SU-DHL-6 (cell line): ENCODE measurements around the gene TNIP1.

ENCODE experiments used
- H2AFZ ChIP-seq: fragments of 200-600 bp; sonication (generic); 2 replicates; pipeline ENCODE4 v1.6.1; 2014; ENCODE audit warnings: low read depth, mild to moderate bottlenecking, moderate library complexity, mixed read lengths, antibody characterized with exemption, low read length; ENCODE audit not compliant: severe bottlenecking
- H3F3A ChIP-seq: fragments of 200-600 bp; shearing (Covaris generic); 2 replicates; pipeline ENCODE4 v1.6.0; 2016; ENCODE audit warnings: antibody characterized with exemption, mild to moderate bottlenecking; ENCODE audit not compliant: insufficient read depth
- H3K27ac ChIP-seq: fragments of 200-600 bp; sonication (generic); 2 replicates; pipeline ENCODE4 v1.5.1; 2016; ENCODE audit warnings: low read depth, mild to moderate bottlenecking, low read length, moderate library complexity, mixed read lengths
- H3K27me3 ChIP-seq: fragments of 200-600 bp; sonication (generic), shearing (Covaris generic); 2 replicates; pipeline ENCODE4 v1.6.0; 2014; ENCODE audit warnings: mild to moderate bottlenecking, low read length
- H3K36me3 ChIP-seq: fragments of 200-600 bp; sonication (generic); 2 replicates; pipeline ENCODE4 v1.6.1; 2014; ENCODE audit warnings: mild to moderate bottlenecking, low read length, mixed read lengths
- H3K4me2 ChIP-seq: fragments of 300-600, 200-600 bp; shearing (Covaris generic), sonication (generic); 2 replicates; pipeline ENCODE4 v1.6.0; 2014; ENCODE audit warnings: low read length, low read depth, mild to moderate bottlenecking; ENCODE audit not compliant: poor library complexity, severe bottlenecking
- H3K4me3 ChIP-seq: fragments of 200-600 bp; sonication (generic); 2 replicates; pipeline ENCODE4 v1.5.1; 2014; ENCODE audit warnings: antibody characterized with exemption, low read length, mild to moderate bottlenecking, mixed read lengths; ENCODE audit not compliant: insufficient read depth, poor library complexity, severe bottlenecking
- H3K79me2 ChIP-seq: fragments of 200-600 bp; sonication (generic); 2 replicates; pipeline ENCODE4 v1.6.1; 2014; ENCODE audit warnings: mild to moderate bottlenecking, low read length, moderate library complexity; ENCODE audit not compliant: insufficient read depth
- H3K9ac ChIP-seq: fragments of 200-600 bp; sonication (generic); 2 replicates; pipeline ENCODE4 v1.7.0; 2014; ENCODE audit warnings: mild to moderate bottlenecking, low read length
- H3K9me2 ChIP-seq: fragments of 200-600 bp; sonication (generic); replicated peaks from 2 replicates; pipeline ENCODE4 v1.6.1; 2014; ENCODE audit warnings: low read length; ENCODE audit not compliant: insufficient read depth
- H3K9me3 ChIP-seq: fragments of 200-600 bp; sonication (generic); 2 replicates; pipeline ENCODE4 v1.6.1; 2014; ENCODE audit warnings: low read length, mixed read lengths; ENCODE audit not compliant: insufficient read depth
- H4K20me1 ChIP-seq: fragments of 200-600 bp; sonication (generic); 2 replicates; pipeline ENCODE4 v1.6.1; 2014; ENCODE audit warnings: low read depth, mild to moderate bottlenecking, antibody characterized with exemption, low read length, moderate library complexity, mixed read lengths
- EZH2phosphoT487 ChIP-seq: fragments of 200-600 bp; sonication (generic), shearing (Covaris generic); conservative IDR thresholded peaks from 2 replicates; pipeline ENCODE4 v1.6.1; 2018; ENCODE audit warnings: mild to moderate bottlenecking, antibody characterized with exemption, low read length, moderate library complexity, mixed read lengths
- TF ChIP-seq, protein P1 (sequence below): fragments of 200-600 bp; sonication (generic); IDR thresholded peaks from one replicate; pipeline ENCODE4 v1.5.1; 2017; ENCODE audit warnings: antibody characterized with exemption, mild to moderate bottlenecking, low read length, moderate library complexity; ENCODE audit not compliant: insufficient read depth, poor library complexity, severe bottlenecking

Gene TNIP1

DNA sequence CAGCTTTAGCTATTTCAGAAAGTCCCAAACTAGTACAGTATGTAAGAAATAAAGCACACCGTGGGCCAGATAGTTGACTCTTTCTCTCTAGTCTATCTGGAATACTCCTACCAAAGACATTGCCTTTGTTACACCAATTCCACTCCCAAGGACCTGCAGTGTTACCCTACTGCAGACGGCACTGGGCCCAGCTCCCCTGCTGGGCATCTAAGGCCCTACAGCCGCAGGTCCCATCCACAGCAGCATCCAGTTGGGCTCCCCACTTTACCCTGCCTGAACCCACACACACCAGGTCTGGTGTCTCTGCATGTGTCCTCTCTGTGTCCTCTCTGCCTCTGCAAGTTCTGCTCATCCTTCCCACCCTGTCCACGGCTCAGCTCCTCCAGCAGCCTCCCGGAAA is 22.5 kb downstream of the TNIP1 start:
- Histone ChIP-seq H3K9ac (no peak overlapping the region), H3K79me2 (no peaks in the 10 kb centered on the region), H3K4me3 (no peak overlapping the region), H3K9me2 (no peaks in the 10 kb centered on the region), H3K36me3 (no peaks in the 10 kb centered on the region), H2AFZ (no peak overlapping the region), H3K9me3 (no peaks in the 10 kb centered on the region), H3F3A (peaks cover 8% of the 10 kb centered on the region), H4K20me1 (no peaks in the 10 kb centered on the region), H3K27me3 (no peaks in the 10 kb centered on the region), H3K27ac (no peak overlapping the region), H3K4me2 (no peak overlapping the region)
- TF ChIP-seq EZH2phosphoT487 = no peak
- TF ChIP-seq, protein P1, sequence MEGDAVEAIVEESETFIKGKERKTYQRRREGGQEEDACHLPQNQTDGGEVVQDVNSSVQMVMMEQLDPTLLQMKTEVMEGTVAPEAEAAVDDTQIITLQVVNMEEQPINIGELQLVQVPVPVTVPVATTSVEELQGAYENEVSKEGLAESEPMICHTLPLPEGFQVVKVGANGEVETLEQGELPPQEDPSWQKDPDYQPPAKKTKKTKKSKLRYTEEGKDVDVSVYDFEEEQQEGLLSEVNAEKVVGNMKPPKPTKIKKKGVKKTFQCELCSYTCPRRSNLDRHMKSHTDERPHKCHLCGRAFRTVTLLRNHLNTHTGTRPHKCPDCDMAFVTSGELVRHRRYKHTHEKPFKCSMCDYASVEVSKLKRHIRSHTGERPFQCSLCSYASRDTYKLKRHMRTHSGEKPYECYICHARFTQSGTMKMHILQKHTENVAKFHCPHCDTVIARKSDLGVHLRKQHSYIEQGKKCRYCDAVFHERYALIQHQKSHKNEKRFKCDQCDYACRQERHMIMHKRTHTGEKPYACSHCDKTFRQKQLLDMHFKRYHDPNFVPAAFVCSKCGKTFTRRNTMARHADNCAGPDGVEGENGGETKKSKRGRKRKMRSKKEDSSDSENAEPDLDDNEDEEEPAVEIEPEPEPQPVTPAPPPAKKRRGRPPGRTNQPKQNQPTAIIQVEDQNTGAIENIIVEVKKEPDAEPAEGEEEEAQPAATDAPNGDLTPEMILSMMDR = no peak

DNA sequence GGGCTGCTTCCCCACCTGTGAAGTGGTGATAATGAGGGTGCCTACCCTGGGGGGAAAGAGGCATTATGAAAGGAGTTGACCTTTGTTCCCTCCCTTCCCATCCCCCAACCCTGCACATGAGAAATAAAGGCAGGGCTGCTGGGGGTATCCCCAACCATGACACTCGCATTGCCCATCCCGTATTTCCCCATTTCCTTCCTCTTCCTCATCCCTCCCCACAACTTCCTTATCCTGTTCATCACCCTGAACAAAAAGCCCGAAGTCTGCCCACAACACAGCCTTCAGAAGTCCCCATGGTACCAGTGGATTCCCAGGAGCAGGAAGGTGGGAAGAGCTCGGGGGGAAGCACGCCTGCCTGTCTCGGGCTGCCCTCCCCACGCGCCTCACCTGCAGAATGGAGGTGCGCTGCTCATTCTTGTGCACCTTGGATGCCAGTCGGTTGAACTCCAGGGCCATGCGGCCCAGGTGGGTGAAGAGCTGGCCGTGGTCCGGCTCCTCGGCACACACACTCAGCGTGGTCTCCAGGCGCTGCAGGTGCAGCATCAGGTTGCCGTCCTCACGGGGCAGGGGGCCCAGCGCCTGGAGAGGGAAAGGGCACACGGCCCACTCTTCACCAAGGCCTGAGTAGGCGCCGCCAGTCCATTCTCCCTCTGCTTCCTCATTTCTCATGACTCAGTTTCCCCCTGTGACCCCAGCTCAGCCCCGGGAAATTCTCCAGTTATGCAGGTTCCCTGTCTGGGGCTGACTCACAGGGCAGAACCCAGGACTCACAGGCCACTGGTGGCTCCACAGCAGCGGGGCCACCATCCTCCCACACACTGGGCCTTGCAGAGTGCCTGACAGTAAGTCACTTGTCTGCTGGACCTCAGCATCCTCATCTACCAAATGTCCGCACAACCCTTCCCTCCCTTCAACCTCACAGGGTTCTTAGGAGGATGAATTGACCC is 24.2 kb downstream of the TNIP1 start:
- Histone ChIP-seq H3K27me3 (no peaks in the 10 kb centered on the region), H3K9ac (no peak overlapping the region), H3F3A (peaks cover 8% of the 10 kb centered on the region), H3K9me2 (no peaks in the 10 kb centered on the region), H3K9me3 (no peaks in the 10 kb centered on the region), H3K4me3 (no peak overlapping the region), H4K20me1 (no peaks in the 10 kb centered on the region), H3K36me3 (no peaks in the 10 kb centered on the region), H3K4me2 (no peak overlapping the region), H2AFZ (no peak overlapping the region), H3K79me2 (no peaks in the 10 kb centered on the region), H3K27ac (no peak overlapping the region)
- TF ChIP-seq EZH2phosphoT487 = no peak
- TF ChIP-seq, protein P1 = no peak

DNA sequence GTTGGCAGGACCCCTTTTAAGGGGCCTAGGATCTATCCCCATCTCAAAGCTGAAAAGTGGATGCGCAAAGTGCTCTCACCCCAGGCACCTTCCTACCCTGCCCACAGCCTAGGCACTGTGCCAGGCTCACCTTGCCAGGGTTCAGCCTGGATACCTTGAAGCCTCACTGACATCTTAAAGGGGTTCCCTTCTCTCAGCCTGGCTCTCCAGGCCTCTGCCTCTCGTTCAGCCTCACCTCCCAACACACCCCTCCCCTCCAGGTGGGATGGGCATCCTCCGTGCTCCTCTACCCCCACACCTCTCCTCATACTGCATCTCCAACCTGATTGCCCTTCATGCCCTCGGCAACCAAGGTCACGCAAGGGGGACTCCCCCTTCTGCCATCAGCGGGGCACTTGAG is 25.5 kb downstream of the TNIP1 start:
- no peaks in the 10 kb centered on the region for H3K36me3 ChIP-seq
- no peak overlapping the region for H3K4me2 ChIP-seq
- no peak overlapping the region for H2AFZ ChIP-seq

DNA sequence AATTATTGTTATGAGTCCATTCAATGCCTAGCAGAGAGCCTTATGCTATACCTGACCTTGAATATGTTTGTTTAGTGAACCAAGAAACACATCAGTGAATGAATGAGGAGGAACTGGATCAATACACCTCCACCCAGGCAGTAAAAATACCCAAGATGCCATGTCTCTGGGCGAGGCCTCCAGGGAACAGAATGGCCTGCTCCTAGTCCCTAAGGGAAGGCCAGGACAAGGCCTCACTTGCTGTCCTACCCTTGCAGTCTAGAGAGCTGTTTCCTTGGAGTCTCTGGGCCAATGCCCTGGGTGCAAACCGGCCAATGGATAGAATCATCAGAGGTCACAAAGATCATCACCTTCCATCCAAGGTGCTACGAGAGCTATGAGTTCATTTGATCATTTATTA is 26.1 kb downstream of the TNIP1 start:
- H4K20me1 ChIP-seq = no peaks in the 10 kb centered on the region
- H3K9me3 ChIP-seq = no peaks in the 10 kb centered on the region
- H3K9ac ChIP-seq = no peak overlapping the region
- H3K79me2 ChIP-seq = no peaks in the 10 kb centered on the region
- no peak overlapping the region for H2AFZ ChIP-seq
- H3K27me3 ChIP-seq = no peaks in the 10 kb centered on the region
- no peaks in the 10 kb centered on the region for H3K36me3 ChIP-seq
- 0 out of 2 replicates have a peak, but pooled peaks cover 3% of the 10 kb centered on the region for H3F3A ChIP-seq
- no peak overlapping the region for H3K4me3 ChIP-seq
- H3K9me2 ChIP-seq = no peaks in the 10 kb centered on the region
- H3K4me2 ChIP-seq = no peak overlapping the region
- TF ChIP-seq, protein P1 = no peak
- H3K27ac ChIP-seq = no peak overlapping the region

More for the DNA sequence above, 25.5 kb downstream of the TNIP1 start:
- no peak overlapping the region for H3K27ac ChIP-seq
- no peak for TF ChIP-seq EZH2phosphoT487
- H3K9me2 ChIP-seq = no peaks in the 10 kb centered on the region
- peaks cover 6% of the 10 kb centered on the region for H3F3A ChIP-seq
- H3K4me3 ChIP-seq = no peak overlapping the region
- no peaks in the 10 kb centered on the region for H3K79me2 ChIP-seq
- no peaks in the 10 kb centered on the region for H4K20me1 ChIP-seq
- H3K9me3 ChIP-seq = no peaks in the 10 kb centered on the region
- H3K27me3 ChIP-seq = no peaks in the 10 kb centered on the region
- H3K9ac ChIP-seq = no peak overlapping the region
